HepG2 (cell line): ENCODE results near the gene ENO3. TPM values are rescaled to one million over a fixed set of nuclear protein-coding genes. Genes with fewer than 3 reads are reported as not detected.

ENCODE experiments used
- BRD4 ChIP-seq: sonication (generic); formaldehyde crosslinking; IDR thresholded peaks from 2 replicates; pipeline ENCODE4 v1.4.0; 2020; ENCODE audit warnings: missing genetic modification reagents
- CSRNP1 ChIP-seq: sonication (generic); formaldehyde crosslinking; IDR thresholded peaks from 2 replicates; pipeline ENCODE4 v1.8.1; 2023; ENCODE audit warnings: mild to moderate bottlenecking, missing genetic modification reagents
- DNMT1 ChIP-seq: sonication (generic); formaldehyde crosslinking; IDR thresholded peaks from 2 replicates; pipeline ENCODE4 v1.5.1; 2020; ENCODE audit warnings: mild to moderate bottlenecking, missing genetic modification reagents
- HES4 ChIP-seq: sonication (generic); formaldehyde crosslinking; IDR thresholded peaks from 2 replicates; pipeline ENCODE4 v1.9.0; 2021; ENCODE audit warnings: mild to moderate bottlenecking, missing genetic modification reagents, borderline replicate concordance
- MTERF4 ChIP-seq: sonication (generic); formaldehyde crosslinking; IDR thresholded peaks from 2 replicates; pipeline ENCODE4 v1.8.0; 2023; ENCODE audit warnings: mild to moderate bottlenecking, missing genetic modification reagents
- MTF1 ChIP-seq: sonication (generic); formaldehyde crosslinking; IDR thresholded peaks from 2 replicates; pipeline ENCODE4 v1.5.0; 2020; ENCODE audit warnings: missing genetic modification reagents
- NR2F1 ChIP-seq, 2 experiments: fragments of 450-650 bp in 1 of 2; formaldehyde crosslinking in 1 of 2; IDR thresholded peaks; 2 replicates each; pipeline versions ENCODE4 v1.5.0 to v1.6.1; 2016 to 2020; ENCODE audit warnings: mild to moderate bottlenecking in 1 of 2, missing compliant biosample characterization in 1 of 2, missing genetic modification reagents in 1 of 2, moderate library complexity in 1 of 2
- SP4 ChIP-seq: sonication (generic); formaldehyde crosslinking; IDR thresholded peaks from 2 replicates; pipeline ENCODE4 v1.8.1; 2023; ENCODE audit warnings: mild to moderate bottlenecking, missing genetic modification reagents
- TFE3 ChIP-seq: IDR thresholded peaks from 2 replicates; pipeline ENCODE4 v1.6.1; 2016
- THAP7 ChIP-seq: sonication (generic); formaldehyde crosslinking; IDR thresholded peaks from 2 replicates; pipeline ENCODE4 v1.8.1; 2023; ENCODE audit warnings: mild to moderate bottlenecking, missing genetic modification reagents
- UBTF ChIP-seq: sonication (generic); formaldehyde crosslinking; IDR thresholded peaks from 2 replicates; pipeline ENCODE4 v1.4.0; 2020; ENCODE audit warnings: mild to moderate bottlenecking, missing genetic modification reagents
- ZFY ChIP-seq: sonication (generic); formaldehyde crosslinking; IDR thresholded peaks from 2 replicates; pipeline ENCODE4 v1.4.0; 2020; ENCODE audit warnings: missing genetic modification reagents
- ZNF180 ChIP-seq: sonication (generic); formaldehyde crosslinking; IDR thresholded peaks from 2 replicates; pipeline ENCODE4 v1.4.0; 2020; ENCODE audit warnings: low read depth, missing genetic modification reagents, borderline replicate concordance
- ZNF446 ChIP-seq: sonication (generic); formaldehyde crosslinking; IDR thresholded peaks from 2 replicates; pipeline ENCODE4 v1.5.0; 2020; ENCODE audit warnings: mild to moderate bottlenecking, missing genetic modification reagents
- ZNF512B ChIP-seq: sonication (generic); formaldehyde crosslinking; IDR thresholded peaks from 2 replicates; pipeline ENCODE4 v1.5.1; 2020; ENCODE audit warnings: missing genetic modification reagents, mild to moderate bottlenecking, borderline replicate concordance
- ZNF547 ChIP-seq: sonication (generic); formaldehyde crosslinking; IDR thresholded peaks from 2 replicates; pipeline ENCODE4 v1.5.1; 2020; ENCODE audit warnings: mild to moderate bottlenecking, missing genetic modification reagents
- ZNF709 ChIP-seq: sonication (generic); formaldehyde crosslinking; IDR thresholded peaks from 2 replicates; pipeline ENCODE4 v1.5.0; 2020; ENCODE audit warnings: mild to moderate bottlenecking, missing genetic modification reagents
- polyA plus RNA-seq, 8 experiments: library from polyadenylated mRNA; depleted of rRNA in 3 of 8; stranded (reverse) in 7 of 8; unstranded in 1 of 8; fragments of >200 nt; fragmentation: Illumina TruSeq in 4 of 8; extraction: Trizol in 4 of 8; gene quantifications; 2 replicates each; pipeline versions ENCODE4 v1.2.1 to v1.2.3, GENCODE V29; 2011 to 2016; ENCODE audit warnings: low read depth in 4 of 8, missing spikeins in 1 of 8, mixed read lengths in 1 of 8; ENCODE audit not compliant: insufficient read depth in 1 of 8
- total RNA-seq, 5 experiments: library from RNA; depleted of rRNA; stranded (reverse); fragments of >200 nt; fragmentation: Illumina TruSeq; extraction: Trizol; gene quantifications; 2 replicates each; pipeline ENCODE4 v1.2.3, GENCODE V29; 2016; ENCODE audit warnings: low read depth in 1 of 5

Gene ENO3
- total and polyA plus RNA-seq, 2 of the 13 experiments (the other 11 are each of a cell fraction or from before 2014, with no cell fraction given): 59.8 to 69.8 TPM

- peak; percentile 64 for TF ChIP-seq TFE3 (CRISPR knock-in tag)
- peak; percentile 80 for TF ChIP-seq UBTF (CRISPR knock-in tag)
- TF ChIP-seq ZNF446 (CRISPR knock-in tag): 0 out of 2 replicates have a peak, but pooled peaks have one; percentile 11
- no peak for TF ChIP-seq ZNF180 (CRISPR knock-in tag)
- TF ChIP-seq MTERF4 (CRISPR knock-in tag): peak; percentile 87
- TF ChIP-seq ZNF512B (CRISPR knock-in tag): no peak
- TF ChIP-seq THAP7: peak; percentile 98
- TF ChIP-seq MTF1 (CRISPR knock-in tag): no peak
- TF ChIP-seq HES4 (CRISPR knock-in tag): no peak; the same call in 1 of the 2 replicates
- TF ChIP-seq SP4 (CRISPR knock-in tag): peak; percentile 29; the same call in 1 of the 2 replicates
- TF ChIP-seq NR2F1 (CRISPR knock-in tag; IDR thresholded peaks at IDR 0.05): peak in 1 of 2 experiments; percentile 43; a peak in 1 of 4 replicates
- no peak; the same call in 1 of the 2 replicates for TF ChIP-seq DNMT1
- TF ChIP-seq CSRNP1 (CRISPR knock-in tag): peak; percentile 71; the same call in 1 of the 2 replicates
- peak; percentile 41; the same call in 1 of the 2 replicates for TF ChIP-seq BRD4
- TF ChIP-seq ZNF547 (CRISPR knock-in tag): no peak; the same call in 1 of the 2 replicates
- peak; percentile 84 for TF ChIP-seq ZNF709
- TF ChIP-seq ZFY: peak; percentile 93
Observed at GRCh38 chr17:4967539-4968485, 16.9 kb downstream of the ENO3 start, which contains the start of gene SPAG7 (continued).
